Brain pericyte (primary cell): ENCODE results near the gene SAA2.

ENCODE experiments used
- DNase-seq: peaks from one replicate; pipeline ENCODE4 v3.0.0-alpha.2; 2012; ENCODE audit warnings: low read depth, low spot score

The SAA2 gene

DNA sequence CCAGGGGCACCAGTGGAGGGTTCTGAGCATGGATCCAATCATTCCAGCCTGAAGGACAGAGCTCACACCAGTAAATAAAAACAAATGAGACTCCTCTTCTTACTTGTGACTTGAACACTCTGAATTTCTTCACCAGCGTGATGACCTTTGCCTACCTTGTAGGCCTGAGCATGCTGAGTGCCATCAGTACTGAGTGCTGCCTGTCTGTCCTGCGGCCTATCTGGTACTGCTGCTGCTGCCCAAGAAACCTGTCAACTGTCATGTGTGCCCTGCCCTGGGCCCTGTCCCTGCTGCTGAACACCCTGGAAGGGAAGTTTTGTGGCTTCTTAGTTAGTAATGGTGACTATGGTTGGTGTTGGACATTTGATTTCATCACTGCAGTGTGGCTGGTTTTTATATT is 51.9 kb downstream of the SAA2 start:
- DNase-seq = no peak
